ENCODE results near the gene TIMM44.
"Not testable (repeated sequence)": the region's sequence is repeated elsewhere in the genome, so short reads cannot be mapped to it uniquely, and the experiment has no call there.

Gene TIMM44

DNA sequence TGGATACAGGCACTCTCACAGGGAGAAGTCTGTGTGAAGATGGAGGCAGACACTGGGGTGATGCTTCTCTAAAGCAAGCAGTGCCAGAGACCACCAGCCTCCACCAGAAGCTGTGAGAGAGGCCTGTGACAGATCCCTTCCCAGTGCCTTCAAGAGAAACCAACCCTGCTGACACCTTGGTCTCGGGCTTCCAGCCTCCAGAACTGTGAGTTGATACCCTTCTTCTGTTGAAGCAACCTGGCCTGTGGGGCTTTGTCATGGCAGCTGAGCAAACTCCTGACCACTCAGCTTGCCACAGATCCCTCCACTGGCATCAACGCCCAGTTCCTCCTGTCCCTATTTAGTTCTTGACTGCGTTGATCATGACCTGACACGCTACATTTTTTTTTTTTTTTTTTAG is 33.0 kb upstream of the TIMM44 start:
- DNase-seq, result no peak

DNA sequence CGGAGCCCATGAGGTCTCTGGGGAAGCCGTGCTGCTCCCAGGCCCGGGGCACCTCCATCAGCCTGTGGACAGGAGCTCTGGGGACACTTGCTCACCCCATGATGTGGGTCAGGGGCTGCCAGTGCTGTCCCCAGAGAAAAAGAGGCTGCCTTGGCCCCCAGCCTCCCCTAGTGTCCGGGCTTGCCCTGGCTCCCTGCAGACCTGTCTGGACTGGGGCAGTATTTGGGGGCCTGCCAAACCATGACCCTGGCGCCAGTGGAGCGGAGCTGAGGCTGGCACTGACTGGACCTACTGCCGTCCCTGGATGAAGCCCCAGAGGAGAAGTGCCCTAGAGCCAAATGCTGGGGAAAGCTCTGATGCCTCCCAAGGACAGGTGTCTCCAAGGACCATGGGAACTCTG is 31.6 kb upstream of the TIMM44 start:
- no peak for DNase-seq

DNA sequence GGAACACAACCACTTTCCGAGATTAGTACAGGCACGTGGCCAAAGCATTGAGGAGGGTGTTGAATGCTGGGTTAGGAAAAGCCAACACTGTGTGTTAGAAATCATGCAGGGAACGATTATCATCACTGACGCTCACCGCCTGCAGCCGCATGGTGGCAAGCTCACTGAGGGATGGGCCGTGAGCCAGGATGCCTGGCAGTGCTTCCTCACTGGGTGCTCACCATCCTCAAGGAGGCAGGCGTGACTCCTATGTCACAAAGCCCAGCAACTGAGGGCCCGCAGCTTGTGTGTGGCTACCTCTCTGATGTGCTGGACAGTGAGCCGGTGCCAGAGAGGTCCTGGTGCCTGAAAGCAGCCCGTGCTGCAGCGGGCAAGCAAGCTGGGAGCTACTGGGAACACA is 30.4 kb upstream of the TIMM44 start:
- no peak for DNase-seq

DNA sequence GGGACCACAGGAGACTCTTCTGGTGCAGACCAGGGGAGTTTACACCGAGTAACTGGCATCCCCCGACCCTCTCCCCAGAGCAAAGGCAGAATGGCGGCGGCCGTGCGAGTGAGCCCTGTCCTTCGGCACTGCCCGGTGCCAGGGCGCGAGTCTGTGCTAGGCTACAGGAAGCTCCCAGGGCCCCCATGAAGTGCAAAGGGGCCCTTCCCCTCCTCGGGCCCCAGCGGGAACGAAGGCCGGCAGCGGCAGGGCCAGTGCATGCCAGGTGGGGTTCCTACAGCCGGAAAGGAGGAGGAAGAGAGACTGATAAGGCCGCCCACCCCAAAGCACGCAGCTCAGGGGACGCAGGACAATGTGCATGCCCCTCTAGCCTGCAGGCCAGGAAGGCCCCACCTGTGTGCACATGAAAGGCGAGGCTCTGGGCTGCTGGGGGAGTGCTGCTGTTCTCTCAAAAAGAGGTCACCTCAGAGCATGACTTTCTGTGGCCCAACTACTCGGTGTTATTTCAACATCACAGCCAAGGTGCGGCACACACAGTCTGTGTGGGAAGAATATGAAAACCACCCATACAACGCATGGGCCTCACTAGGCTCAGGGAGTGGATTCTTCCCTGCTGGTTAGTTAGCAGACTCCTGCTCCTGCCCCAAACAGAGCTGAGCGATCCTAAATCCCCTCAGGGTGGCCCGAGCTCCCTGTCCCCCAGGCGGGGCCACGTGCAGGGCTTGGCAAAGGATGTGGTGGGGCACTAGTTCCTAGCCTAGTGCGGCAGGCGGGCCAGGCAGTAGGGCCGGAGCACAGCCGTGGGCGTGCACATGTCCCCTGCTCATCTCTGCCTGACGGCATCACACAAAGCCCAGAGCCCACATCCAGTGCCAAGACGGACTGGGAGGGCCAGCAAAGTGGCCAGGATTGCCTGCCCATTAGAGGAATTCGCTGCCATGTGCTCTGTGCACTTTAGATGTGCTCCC is 28.4 kb upstream of the TIMM44 start:
- DNase-seq, result no peak

DNA sequence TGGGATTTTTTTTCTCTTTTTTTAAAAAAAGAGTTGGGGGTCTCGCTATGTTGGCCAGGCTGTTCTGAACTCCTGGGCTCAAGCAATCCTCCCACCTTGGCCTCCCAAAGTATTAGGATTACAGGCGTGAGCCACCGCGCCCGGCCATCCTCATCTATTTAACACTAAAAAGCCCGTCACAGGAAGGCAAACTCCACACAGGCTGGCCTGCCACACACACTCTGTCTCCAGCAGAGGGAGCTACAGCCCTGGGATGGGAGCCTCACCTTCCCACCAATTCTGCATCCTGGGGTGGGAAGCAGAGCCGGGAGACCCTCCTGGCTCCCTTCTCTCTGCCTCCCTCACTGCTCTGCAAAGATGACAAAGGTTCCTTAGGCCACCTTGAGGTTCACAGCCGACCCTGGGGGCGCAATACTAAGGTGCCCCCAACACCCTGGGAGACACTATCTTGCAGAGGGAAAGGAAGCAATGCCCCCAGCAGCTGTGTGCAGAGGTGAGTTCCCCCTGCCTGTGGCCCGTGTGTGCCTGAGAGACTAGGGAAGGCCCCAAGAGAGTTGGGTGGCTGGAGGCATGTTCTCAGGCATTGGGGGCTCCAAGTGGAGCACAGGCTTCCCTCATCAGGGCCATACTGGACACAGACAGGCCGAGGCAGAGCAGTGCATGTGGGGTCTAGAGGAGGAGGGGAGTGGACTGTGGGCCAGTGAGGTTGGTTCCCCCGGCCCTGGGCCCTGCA is 27.4 kb upstream of the TIMM44 start:
- no peak for DNase-seq

DNA sequence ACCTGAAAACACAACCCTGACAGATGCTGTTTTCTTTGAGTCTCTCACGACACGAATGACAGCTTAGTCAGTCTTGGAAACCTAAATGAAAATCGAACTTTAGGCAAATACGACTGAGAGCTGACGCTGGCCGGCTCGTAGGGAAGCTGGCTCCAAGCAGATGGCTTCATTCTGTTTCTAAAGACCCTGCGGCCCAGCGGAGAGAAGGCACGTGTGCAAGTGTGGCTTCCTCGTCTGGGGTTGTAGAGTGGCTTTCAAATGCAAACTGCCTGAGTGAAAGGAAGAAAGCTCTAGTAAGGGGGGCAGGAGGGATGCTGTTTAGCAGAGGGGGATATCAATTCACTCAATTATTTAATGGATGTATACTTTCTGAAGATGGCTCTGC is 26.1 kb upstream of the TIMM44 start:
- no peak for DNase-seq

DNA sequence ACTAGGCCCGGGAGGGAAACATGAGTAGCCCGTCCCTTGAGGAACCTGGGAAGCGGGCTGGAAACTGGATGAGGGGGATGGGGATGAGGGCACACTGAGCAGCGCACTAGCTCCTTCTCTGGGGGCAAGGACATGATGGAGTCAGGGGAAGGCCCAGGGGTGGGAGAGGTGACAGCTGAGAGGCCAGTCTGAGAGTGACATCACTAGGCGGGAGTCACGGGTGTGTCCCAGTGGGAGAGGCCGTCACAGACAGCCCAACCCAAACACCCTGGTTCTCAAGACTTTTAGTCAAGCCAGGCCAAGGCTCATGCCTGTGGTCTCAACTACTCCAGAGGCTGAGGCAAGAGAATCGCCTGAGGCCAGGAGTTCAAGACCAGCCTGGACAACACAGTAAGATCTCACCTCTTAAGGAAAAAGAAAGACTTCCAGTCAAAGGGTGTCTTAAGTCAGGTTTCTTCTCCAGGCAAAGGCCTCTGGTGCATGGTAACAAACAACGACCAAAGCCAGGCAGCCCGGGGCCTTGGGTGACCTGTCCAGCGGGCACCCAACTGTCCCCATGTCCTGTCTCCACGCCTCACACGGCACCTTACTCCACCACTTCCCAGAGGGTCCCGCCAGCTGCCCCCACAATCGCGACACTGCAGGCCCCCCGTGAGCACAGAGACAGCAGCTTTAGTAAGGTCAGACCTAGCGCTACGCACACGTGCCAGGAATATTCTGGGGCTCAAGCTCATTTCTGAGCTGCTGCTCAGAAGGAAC is 25.5 kb upstream of the TIMM44 start:
- no peak for DNase-seq

DNA sequence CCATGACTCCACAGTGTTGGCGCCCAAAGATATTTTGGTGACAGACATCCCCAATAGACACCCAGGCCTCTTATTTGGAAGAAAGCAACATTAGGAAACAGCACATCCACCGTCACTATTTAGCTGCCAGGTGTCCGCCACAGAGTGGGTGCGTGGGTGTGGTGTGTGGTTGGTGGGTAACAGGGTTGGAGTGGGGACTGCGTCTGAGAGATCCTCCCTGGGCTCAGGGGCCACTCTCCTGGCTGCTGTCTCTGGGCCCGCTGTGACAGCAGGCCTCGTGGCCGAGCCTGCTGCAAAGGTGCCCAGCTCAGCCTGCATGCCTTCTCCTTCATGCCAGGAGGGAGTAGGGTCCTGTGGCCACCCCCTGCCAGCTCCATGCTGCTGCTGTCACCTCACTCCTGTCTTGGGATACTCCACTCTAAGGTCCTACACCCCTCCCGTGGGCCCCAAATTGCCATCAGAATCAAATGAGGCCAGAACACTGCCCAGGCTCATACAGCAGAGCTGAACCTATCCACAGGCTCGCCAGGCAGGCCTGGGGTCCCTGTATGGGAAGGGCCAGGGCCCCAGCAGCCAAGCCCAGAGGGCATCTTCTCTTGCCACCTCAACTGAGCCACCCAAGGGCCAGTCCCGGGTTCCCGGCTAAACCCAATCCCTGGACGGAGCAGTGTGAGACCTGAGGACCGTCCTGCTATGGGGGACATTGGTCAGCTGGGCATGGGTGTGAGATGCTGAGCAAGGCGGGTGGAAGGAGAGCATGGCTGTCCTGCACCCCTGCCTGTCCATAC is 24.7 kb upstream of the TIMM44 start:
- DNase-seq, result no peak

DNA sequence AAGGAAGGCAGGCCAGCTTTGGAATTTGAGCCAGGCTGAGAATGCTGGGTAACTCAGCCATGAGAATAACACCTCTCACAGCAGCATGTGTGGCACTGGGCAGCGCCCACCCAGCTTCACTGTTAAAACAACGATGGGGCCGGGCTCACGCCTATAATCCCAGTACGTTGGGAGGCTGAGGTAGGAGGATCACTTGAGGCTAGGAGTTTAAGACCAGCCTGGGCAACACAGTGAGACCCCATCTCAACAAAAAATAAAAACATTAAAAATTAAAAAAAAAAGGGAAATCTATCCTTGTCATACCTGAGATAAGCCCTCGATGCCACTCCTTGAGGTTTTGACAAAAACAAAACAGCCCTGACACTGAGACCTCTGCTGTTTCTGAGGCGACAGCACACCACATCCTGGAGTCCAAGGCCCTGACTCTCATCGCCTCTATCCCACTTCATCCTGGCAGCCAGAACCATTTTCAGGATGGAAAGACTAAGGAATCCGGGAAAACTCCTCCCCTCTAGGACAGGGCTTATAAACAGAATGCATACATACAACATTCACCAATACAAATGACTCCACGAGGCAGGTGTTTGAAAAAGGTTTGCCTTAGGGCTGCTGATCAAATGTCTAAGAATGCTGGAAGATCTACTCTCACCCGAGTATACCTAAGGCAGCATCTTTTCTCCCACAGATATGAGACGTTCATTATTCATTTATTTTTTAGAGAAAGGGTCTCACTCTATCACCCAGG is 22.6 kb upstream of the TIMM44 start:
- DNase-seq, result no peak

DNA sequence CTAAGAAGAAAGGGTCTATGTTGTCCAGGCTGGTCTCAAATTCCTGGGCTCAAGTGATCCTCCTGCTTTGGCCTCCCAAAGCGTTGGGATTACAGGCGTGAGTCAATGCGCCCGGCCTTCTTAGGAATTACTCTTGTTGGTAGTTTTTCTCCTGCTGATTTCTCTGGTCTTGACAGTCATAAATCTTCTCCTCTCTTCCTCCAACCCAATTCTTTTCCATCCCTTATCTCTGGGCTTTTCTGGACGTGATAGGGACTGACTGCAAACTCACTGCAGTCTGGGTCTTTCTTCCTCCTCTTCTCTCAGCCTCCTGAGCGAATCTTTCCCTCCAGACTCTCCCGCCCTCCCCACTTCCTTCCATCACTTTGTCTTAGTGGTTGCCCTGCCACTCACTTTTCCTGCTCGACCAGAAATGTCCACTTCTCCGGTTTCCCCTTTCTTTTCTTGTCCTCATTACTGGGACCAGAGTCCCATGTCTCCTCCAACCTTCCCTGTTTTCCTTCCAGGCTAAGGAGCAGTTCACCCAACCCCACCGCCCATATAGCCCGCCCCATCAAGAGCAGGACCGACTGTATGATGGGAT is 21.9 kb upstream of the TIMM44 start:
- DNase-seq, result no peak

DNA sequence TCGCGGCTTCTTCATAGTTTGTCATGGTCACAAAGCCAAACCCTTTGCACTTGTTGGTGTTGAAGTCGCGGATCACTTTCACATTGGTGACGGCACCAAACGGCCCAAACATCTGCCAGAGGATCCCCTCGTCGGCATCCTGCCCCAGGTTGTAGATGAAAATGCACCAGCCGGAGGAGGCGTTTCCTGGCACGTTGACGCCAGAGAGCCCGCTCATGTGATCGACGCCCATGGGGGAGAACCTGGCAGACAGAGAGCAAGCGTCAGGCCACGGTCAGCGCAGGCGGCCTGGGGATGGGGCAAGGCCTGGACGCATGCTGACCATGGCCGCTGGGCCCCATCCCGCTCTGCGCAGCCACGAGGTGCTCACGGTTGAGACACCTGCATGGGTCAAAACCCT is 20.1 kb upstream of the TIMM44 start:
- no peak for DNase-seq

DNA sequence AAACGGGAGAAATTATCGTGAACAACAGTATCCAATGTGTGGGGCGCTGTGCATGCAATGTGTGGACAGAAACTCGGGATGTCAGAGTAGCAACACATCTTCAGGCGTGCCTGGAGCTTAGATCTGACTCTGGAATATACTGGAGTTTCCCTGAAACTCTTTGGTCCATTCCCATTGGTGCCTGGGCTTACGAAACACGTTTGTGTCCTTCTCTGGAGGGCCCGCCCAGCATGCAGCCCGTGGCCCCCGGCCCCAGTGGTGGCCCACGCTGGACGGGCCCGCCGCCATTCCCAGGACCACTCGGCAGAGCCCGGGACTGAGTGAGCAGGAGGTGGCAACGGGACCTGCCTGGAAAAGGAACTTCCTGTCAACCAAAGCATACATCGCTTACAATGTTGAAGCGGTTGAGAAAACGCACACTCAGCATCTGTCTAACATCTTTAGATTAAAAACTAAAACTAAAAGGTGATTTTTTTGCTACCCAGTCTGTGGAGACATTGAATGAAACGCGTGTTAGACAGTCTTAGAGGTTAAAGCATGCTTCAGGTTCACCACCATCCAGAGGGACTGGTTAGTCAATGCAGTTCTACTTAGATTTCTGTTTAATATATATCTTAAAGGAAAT is 19.3 kb upstream of the TIMM44 start:
- no peak for DNase-seq

DNA sequence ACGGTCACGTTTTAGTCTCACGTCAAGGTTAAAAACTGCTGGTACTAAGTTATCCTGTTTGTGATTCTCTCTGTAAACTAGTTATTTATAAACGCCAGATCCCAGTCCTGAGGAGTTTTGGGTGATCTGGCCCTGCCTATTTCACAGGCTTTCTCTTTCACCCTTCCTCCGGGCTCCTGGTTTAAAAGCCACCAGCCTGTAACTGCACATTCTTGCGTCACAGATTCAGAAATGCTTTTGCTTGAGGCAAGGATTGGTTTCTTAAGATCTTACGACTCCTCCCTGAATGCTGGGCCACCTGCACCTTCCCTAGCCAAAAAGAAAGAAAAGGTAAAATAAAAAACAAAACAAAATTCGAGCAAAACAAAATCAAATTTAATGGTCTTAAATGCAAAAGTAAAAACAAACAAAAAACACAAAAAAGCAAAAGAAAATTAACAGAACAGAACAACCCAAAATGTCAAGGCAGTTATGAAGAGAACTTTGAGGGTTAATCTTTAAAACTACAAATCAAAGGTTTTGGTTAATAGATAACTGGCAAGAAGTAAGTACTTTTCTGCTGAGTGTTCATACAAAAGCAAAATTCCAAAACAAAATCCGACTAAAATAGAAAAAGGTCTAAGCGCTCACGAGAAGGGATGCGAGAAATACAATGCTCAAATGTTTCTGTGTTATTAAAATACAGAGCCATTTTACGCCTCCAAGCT is 18.6 kb upstream of the TIMM44 start:
- DNase-seq, result no peak

DNA sequence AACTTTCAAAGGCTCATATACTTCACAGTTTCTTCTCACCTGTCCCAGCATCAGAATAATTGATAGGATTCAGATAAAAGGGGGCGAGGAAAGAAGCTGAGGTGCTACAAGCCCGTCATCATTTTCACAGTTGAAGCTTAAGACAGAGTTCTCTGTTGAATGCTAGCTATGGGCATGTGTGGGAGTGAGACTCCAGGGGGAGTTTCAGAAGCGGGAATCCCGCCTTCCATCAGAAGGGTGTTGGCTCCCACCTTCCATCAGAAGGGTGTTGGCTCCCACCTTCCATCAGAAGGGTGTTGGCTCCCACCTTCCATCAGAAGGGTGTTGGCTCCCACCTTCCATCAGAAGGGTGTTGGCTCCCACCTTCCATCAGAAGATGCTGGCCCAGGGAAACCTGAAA is 17.6 kb upstream of the TIMM44 start:
- not testable (repeated sequence) for DNase-seq

DNA sequence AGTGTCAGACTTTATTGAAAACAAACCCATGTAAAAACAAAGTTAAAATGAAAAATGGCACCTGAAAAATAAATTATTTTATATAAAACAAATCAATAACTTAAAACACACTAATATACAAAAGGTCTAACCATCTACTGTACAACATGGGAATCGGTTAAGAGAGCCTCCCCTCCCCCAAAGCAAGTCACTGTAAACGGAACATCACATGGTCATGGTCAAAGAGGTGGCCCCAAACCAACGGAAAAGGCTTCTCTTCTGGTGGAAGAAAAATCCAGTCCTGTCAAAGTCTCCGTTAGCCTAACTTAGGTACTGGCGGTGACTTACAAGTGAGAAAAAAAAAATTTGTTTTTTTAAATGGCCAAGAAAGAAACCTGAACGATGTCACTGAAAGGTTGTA is 15.7 kb upstream of the TIMM44 start:
- no peak for DNase-seq

DNA sequence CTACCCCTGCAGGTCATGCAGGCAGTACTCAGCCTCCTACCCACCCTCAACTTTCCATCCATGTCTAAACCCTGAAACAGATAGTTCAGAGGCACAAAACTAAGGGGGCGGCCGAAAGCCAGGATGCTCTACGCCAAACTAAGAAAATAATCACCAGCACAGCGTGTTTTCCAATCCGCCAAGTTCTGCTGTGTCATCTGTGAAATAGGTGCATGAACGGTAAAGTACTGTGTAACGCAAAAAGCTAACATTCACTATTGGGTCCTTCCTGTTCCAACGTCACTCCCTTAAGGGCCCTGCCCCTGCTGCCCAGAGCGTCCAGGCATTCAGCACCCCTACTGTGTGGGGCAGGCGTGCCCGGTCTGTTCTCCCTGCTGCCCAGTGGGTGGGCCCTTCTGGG is 12.2 kb upstream of the TIMM44 start:
- no peak for DNase-seq

DNA sequence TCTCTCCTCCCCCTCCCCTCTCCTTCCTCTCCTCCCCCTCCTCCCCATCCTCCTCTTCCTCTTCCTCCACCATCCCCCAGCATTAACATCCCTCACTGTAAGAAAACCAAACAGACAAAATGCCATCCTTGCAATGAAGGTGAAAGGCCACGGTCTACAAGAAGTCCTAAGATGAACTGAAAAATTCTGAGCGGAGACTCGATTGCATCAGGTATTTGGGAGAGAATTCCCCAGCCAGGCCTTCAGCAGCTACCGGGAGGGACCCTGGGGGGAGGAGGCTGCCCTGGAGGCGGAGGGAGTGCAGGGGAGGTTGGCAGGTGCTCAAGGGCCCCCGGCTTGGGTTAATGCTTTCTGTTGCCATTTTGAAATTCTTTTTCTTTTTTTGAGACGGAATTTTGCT is 10.1 kb upstream of the TIMM44 start:
- DNase-seq, result no peak

DNA sequence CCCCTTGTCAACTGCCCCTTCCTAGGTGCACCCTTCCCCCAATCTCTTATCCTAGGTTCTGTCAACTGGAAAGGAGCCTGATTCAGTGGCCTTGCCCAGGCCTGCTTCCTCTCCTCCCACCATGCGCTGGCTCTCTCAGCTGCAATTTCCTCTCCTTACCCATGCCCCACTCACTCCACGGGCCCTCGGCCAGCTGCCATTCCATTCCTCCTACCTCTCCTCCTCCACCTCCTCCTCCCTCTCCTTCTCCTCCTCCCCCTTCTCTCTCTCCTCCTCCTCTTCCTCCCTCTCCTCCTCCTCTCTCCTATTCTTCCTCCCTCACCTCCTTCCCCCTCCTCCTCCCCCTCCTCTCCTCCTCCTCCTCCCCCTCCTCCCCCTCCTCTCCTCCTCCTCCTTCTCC is 9.6 kb upstream of the TIMM44 start:
- no peak for DNase-seq

DNA sequence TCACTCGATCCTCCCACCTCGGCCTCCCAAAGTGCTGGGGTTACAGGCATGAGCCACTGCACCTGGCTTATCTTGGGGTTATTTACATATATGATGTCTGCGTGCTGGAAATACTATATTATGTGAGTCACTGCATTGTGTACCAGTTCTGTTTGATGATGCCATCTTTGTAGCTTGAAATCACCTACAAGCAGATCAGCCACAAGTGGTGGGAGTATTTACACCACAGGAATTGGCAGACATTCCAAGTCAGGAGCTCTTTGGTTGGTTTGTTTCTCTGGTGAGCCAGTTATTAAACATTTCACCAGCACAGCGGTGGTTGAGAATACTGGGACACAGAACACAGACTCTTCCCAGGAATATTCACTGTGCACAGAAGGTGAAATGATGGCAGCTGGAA is 4.5 kb upstream of the TIMM44 start:
- DNase-seq, result no peak

DNA sequence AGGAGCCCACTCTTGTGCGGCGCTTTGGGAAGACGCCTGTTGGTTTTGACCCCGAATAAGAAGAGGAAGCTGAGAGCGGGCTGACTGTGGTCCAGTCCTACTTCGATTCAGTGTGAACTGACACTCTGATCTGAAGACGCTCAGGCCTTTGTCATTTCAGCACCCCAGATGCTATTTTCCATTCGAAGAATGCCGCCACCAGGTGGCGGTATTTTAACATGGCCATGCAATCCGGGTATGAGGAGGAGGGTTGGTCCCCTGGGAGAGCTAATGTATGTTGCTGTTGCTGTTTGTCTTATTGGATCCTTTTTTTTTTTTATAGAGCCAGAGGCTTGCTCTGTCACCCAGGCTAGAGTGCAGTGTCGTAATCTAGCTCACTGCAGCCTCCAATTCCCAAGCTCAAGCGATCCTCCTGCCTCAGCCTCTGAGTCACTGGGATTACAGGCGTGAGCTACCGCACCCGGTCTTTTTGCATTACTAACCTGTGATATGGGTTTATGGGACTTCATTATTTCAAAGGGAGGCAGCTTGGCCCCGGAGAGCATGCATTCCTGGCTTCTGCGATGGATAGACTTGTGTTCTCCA is 803 bp upstream of the TIMM44 start:
- DNase-seq, result peak; percentile 86
